Posterior vena cava (tissue), 2 donors: Measurements from ENCODE around the gene SLCO6A1. TPM values are rescaled to one million over a fixed set of nuclear protein-coding genes. Genes with fewer than 3 reads are reported as not detected.
"Not testable (repeated sequence)": the region's sequence is repeated elsewhere in the genome, so short reads cannot be mapped to it uniquely, and the experiment has no call there.

ENCODE experiments used
- DNase-seq: peaks from one replicate; pipeline ENCODE4 v3.0.0-alpha.2; 2020; ENCODE audit warnings: low spot score
- intact Hi-C, 2 donors: fragments of 100-400 bp; cut with DNase I; formaldehyde crosslinking; loops; one replicate each; pipeline versions ENCODE4 v1.14.1 to v1.14.2; 2022 to 2023
- long read RNA-seq, 2 donors: library from polyadenylated mRNA; unstranded; transcript quantifications; one replicate each; pipeline ENCODE4 v2.0.0, GENCODE V29; 2020 to 2021
- total RNA-seq, 2 donors: library from RNA; stranded (reverse); fragmentation: NEBNext Ultra II Directional; extraction: Animal tissue kit (Norgen Biotek cat#: 25700); gene quantifications; one replicate each; pipeline ENCODE4 v1.2.1, GENCODE V29; 2021
- donor health status: DM: yes; HTN: yes; CAD: no.
- donor health status: DM: yes; HTN: yes; CAD: no.

Gene SLCO6A1, protein sequence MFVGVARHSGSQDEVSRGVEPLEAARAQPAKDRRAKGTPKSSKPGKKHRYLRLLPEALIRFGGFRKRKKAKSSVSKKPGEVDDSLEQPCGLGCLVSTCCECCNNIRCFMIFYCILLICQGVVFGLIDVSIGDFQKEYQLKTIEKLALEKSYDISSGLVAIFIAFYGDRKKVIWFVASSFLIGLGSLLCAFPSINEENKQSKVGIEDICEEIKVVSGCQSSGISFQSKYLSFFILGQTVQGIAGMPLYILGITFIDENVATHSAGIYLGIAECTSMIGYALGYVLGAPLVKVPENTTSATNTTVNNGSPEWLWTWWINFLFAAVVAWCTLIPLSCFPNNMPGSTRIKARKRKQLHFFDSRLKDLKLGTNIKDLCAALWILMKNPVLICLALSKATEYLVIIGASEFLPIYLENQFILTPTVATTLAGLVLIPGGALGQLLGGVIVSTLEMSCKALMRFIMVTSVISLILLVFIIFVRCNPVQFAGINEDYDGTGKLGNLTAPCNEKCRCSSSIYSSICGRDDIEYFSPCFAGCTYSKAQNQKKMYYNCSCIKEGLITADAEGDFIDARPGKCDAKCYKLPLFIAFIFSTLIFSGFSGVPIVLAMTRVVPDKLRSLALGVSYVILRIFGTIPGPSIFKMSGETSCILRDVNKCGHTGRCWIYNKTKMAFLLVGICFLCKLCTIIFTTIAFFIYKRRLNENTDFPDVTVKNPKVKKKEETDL
- not detected for total RNA-seq
- long read RNA-seq, donor 1 = 0 reads
- long read RNA-seq, donor 2 = 0 reads

DNA sequence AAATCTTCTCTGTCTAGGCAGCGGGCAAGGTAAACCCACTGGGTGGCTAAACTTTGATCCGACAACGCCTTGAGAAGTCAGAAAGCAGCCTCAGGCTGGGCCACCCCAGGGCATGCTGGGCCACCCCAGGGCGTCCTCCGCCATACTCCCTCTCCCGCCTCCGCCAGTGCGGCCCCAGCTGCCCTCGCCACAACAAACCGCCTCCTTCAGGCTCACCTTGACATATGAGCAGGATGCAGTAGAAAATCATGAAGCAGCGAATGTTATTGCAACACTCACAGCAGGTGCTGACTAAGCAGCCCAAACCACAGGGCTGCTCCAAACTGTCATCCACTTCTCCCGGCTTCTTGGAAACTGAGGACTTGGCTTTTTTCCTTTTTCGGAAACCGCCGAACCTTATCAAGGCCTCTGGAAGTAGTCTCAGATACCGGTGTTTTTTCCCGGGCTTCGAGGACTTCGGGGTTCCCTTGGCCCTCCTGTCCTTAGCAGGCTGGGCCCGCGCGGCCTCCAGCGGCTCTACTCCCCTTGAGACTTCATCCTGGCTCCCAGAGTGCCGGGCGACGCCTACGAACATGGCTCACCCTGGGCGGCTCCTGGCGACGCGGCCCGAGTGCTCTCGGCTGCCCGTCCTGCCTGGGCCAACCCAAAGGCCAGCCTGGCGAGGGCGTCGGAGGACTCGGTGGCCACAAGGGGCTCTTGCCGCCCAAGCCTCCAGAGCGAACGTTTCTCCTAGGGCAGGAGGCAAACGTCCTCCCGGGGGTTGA lies at the start of gene SLCO6A1:
TSS of gene SLCO6A1 (minus strand) at position 731 of the 764 bp plus-strand sequence. CDS start at position 574, 157 bp downstream.
- intact Hi-C loops = loop anchor here in 1 of 2 donors (5.0 kb wide), 1 partner anchor 224 kb away; no protein-coding TSS in a partner anchor
- no peak for DNase-seq

DNA sequence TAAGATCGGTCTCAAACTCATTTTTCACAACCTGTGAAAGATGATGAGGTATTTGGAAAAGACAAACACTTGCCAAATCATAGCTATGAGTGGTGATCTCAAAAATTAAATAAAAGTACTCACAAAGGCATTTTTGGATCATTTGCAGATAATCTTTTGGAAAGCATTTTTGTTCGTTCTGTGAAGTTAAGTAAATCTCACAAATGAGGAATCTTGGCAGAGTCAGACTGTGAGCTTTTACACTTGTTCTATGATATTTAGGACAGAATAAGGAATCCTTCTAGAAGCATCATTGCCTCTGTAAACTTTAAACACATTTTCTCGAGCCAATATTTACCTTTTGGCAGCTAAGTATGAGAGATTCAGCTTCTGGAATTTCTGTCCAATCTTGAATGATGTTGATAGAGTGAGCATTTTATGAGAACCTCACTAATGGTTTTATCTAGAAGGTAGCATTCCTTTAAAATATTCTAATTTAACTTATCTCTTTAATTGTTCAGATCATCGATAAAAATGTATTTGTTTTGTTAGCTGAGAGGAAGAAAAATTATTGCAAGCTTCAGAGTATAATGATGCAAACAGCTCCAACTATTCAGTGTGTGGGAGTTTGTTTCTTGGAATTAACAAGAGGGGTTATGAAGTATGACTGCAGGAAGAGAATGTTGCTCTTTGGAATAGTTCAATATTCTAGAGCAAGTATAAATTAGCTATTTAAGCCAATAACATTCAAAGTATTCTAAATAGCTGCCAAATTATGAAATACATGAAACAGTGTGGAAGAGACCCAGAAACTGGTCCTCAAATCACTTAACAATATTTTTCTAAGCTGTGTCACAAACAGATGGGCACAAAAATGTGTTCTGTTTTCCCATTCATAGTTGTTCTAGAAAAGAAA lies 48.6 kb upstream of the SLCO6A1 start:
- no peak for DNase-seq
- intact Hi-C loops = no loop called here

DNA sequence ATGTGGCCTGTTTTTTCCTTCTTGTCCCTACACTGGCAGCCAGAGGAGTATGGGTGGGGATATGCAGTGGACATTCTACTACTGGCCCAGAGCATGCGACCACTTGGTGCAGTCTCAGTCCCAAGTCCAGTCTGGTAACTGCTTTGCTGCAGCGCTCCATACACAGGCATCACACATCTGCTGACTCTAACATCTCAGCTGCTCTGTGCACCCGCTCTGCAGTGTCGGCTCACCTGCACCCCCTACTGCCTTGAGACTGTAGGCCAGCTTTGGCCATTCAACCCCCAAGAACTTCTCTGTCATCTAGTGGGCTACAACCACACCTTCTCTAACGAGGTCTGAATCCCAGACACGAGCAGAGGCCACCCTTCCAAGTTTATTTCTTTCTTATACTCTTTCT lies 46.4 kb upstream of the SLCO6A1 start:
- intact Hi-C loops = no loop called here
- no peak for DNase-seq

DNA sequence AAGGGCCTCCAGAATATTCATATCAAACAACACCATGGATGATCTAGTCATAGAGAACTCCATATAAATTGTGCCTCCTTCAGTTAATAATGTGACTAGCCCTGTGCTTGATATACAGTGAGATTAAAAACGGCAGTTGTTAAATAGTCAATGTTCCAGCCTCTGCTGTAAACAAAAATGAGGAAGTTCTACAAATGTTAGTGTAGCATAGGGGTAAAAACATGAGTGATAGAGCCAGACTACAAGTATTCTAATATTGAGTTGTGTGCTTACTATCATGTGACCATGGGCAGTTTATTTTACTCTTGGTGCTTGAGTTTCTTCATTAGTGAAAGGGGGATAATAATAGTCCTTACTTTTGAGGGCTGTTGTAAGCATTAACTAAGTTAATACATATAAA lies 43.3 kb upstream of the SLCO6A1 start:
- no peak for DNase-seq
- intact Hi-C loops = no loop called here

DNA sequence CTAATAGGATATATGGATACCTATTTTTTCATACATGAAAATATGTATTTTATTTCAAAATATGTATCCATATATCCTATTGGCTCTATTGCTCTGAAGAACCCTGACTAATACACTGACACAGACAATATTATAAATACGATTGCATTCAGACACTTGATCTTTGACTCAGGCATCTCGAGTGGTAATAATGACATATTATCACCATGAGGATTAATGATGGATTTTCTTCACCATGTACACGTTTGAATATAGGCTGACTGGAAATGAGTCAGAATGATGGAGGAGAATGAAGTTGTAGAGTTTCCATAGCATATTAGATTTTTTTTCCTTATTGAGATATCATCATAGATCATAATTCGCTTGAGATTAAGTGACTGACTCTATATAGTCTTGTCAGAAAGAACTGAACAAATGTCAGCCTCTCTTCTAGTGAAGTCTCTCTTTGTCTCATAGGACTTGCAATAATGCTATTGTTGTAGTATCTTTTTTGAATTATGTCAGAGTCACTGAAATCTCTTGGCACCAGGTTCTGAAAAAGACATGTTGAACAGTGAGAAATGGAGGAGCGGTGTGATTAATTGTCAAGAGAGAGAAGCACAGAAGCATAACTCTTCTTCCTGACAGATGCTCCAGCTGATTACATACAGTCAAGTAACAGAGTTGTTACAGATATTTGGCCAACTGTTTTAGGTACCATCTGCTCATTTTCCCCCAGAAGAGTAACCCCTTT lies 41.4 kb upstream of the SLCO6A1 start:
- intact Hi-C loops = no loop called here
- no peak for DNase-seq

DNA sequence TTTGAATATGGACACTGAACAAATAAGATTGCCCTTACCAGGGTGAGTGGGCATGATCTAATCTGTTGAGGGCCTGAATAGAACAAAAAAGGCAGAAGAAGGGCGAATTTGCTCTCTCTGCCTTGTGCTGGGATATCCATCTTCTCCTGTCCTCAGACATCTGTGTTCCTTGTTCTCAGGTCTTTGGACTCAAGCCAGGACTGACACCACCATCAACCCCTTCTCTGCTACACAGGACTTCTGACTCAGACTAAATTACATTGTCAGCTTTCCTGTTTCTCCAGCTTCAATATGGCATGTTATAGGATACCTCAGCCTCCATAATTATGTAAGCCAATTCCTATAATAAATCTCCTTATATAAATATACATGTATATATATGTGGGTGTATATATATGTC lies 40.8 kb upstream of the SLCO6A1 start:
- DNase-seq = no peak
- intact Hi-C loops = no loop called here

DNA sequence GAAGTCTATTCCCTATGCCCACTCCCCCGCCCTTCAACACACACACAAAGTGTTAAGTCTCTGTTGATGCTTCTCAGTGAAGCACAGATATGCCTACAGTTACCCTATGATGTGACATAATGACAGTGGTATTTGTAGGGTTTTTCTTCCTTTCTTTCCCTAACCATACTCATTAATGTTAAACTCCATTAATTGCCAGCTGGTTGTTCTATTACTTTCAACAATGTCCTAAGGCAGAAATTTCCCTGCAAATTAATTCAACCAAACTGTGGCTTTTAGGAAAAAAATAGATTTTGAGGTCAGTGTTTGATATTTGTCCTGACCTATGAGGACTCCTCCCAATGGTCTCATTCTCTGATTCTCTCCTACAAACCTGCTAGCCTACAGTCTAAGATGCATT lies 38.2 kb upstream of the SLCO6A1 start:
- intact Hi-C loops = no loop called here
- no peak for DNase-seq

DNA sequence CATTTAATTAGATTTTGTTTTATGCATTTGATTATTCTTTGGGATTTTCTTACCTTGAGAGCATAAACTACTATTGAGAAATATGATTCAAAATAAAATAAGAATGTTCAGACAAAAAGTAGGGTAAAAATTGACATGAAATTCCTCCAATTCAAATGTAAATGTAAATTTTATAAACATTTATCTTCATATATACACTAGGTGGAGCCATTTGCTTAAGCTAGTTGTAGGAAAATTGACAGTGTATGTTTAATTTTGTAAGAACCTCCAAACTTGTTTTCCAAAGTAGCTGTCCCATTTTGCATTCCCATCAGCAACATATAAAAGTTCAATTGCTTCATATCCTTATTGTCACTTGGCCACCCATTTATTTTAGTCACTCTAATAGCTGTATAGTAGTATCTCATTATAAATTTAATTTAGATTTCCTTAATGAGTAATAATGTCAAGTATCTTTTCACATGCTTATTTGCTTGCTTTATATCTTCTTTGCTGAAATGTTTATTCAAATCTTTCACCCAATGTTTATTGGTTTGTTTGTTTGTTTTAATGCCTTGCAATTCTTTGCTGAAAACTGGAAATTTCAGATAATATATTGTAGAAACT lies 37.6 kb upstream of the SLCO6A1 start:
- DNase-seq = no peak
- intact Hi-C loops = no loop called here

DNA sequence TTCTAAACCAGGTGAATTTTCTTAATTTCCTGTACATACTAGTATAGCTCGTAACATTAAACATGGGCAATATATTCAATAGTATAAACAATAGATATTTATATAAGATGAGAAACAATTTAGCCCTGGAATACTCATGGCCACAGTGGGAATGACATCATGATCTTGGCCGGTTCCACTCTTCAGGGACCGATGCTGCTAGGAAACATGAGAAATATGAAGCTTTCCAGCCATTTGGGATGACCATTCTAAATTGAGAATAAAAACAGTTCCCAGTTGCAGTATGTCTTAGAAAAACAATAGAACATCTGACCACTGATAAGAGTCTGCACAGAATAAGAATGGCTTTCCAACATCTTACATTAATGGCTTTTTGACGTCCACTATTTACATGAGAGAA lies 33.3 kb upstream of the SLCO6A1 start:
- DNase-seq = no peak
- intact Hi-C loops = no loop called here

DNA sequence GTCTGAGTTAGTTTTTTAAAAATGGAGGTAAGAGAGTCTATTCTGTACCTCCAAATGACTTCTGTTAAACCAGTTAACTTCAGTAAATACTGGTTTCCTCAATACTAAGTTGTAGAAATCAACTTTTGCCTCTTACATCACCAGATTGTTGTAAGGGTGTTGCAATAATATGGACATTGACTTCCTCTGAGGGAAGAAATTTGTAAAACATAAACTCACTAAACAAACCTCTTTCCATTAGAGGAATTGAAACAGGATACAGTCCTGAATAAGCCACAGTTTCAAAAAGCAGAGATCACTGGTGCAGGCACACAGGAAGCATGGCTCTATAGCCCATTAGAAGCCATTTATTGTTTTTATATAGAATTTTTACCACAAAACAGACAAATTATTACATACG lies 32.7 kb upstream of the SLCO6A1 start:
- intact Hi-C loops = no loop called here
- DNase-seq = no peak

DNA sequence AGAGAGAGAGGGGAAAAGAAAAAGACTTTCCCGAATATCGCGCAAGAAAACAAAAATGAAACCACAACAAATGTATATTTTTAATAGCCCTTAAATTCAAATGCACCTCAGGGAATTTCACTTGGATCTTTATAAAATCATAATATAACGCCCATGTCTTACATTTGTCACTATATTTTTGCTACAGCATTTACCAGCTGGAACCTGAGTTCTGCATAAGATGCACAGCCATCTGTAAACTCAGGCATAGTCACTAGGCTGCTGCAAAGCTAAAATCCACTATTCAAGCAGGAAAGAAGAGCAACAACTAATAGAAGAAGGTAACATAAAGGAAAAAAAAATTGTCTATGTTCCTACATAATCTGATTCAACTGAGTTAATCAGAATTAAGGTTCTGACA lies 30.6 kb upstream of the SLCO6A1 start:
- DNase-seq = no peak
- intact Hi-C loops = no loop called here

DNA sequence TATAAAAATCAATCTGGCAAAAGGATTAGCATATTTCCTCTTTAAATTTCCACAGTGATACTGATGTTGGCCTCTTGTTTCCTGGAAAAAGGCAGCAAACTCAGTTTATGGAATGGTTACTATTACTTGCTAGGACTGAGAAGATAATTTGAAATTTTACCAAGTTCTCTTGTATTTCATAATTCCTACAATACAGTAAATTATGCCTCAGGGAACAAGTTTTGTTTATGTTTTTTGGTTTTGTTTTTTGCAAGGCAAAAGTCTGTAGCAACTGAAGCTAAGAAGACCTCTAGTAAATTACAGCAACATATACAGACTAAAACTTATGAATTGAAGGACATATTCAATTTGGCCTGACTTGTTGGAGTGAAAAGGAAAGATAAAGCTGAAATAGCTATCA lies 30.2 kb upstream of the SLCO6A1 start:
- intact Hi-C loops = no loop called here
- no peak for DNase-seq

DNA sequence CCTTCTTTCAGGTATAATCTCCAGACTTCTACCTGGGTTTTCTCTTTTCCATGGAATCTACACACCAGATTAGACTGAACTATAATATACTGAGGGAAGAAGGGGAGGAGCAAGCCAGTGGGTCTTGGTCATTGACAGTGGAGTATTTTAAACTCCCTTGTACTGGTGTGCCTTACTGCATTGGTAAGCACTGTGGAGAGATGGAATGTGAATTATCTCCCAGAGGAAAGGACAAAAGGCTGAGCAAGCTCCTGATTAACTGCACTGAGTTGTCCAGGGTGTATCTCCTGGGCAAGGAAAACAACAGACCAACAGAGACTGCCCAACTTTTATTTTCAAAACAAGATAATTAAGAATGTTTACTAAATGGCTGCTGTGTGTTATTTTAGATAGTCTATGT lies 29.8 kb upstream of the SLCO6A1 start:
- intact Hi-C loops = no loop called here
- no peak for DNase-seq

DNA sequence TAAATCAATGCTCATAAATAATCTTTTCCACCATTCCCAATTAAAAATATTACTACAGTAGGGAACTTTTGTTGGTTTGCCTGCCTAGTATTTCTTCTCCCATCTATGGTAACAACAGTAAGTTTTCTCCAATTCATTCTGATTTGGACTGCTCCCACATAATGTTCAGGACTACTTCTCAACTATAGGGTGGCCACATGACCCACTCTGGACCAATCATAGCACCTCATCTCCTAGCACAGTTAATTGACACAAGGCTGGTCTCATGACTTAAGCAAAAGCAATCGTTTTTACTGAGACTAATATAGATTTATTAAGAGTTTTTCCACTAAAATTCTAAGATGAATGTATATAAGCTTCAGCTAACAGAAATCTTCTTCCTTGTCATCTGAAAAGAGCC lies 28.7 kb upstream of the SLCO6A1 start:
- intact Hi-C loops = no loop called here
- no peak for DNase-seq

DNA sequence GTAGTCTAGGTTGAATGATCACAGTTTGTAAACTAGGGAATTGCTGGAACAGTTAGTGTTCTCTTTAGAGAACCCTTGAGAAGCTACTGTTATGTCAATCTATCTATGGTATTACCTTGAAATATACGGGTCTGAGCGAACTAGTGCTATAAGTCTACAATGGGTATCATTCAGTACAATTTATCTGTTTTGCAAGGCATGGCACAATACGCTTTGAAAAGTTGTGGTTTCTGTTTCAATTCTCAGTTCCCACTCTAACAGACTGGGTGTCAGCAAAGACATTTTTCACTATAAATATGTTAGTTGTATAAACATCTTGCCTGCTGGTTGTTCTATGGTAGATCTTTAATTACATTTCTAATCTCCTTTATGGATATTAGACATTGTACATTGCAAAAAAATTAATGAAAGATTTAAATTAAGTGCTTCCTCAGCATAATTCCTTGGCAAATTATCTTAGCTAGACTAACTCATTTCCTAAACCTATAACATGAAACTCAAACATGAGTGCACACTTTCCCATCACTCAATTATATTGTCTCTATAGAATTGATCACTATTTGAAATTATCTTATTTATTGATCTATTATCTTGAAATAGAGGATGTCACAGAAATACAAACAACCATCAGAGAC lies 24.9 kb upstream of the SLCO6A1 start:
- DNase-seq = no peak
- intact Hi-C loops = no loop called here

DNA sequence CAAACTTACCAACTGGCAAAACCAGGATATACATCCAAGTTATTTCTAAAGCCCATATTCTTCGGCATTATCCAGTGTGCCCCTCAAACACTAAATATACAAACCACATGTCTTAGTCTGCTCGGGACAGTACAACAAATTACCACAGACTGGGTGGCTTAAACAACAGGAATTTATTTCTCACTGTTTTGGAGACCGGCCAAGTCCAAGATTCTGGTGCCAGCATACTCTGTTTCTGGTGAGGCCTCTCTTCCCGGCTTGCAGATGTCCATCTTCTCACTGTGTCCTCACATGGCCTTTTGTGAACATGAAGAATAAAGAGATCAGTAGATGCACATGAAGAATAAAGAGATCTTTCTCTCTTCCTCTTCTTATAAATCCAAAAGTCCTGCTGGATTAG lies 12.9 kb upstream of the SLCO6A1 start:
- intact Hi-C loops = no loop called here
- no peak for DNase-seq

DNA sequence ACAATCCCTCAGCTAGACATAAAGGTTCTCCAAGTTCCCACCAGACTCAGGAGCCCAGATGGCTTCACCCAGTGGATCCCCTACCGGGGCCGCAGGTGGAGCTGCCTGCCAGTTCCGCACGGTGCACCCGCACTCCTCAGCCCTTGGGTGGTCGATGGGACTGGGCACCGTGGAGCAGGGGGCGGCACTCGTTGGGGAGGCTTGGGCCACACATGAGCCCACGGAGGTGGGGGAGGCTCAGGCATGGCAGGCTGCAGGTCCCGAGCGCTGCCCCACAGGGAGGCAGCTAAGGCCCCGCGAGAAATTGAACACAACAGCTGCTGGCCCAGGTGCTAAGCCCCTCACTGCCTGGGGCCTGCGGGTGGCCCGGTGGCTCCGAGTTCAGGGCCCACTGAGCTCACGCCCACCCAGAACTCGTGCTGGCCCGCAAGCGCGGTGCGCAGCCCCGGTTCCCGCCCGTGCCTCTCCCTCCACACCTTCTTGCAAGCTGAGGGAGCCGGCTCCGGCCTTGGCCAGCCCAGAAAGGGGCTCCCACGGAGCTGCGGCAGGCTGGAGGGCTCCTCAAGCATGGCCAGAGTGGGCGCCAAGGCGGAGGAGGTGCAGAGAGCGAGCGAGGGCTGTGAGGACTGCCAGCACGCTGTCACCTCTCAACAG lies 7.4 kb downstream of the SLCO6A1 start:
- intact Hi-C loops, DNase-seq: not testable (repeated sequence)
